Osteocyte (in vitro differentiated cells): ENCODE results near the gene ZNF750. TPM values are rescaled to one million over a fixed set of nuclear protein-coding genes. Genes with fewer than 3 reads are reported as not detected.

Experiments
- DNase-seq: peaks from one replicate; pipeline ENCODE4 v3.0.0; 2021; ENCODE audit warnings: mixed read lengths; ENCODE audit not compliant: unreplicated experiment; ENCODE audit errors: extremely low spot score
- H3K27ac Mint-ChIP-seq: one replicate; pipeline ENCODE4 v1.8.0; 2021; ENCODE audit warnings: mild to moderate bottlenecking, mixed read lengths; ENCODE audit not compliant: unreplicated experiment
- H3K27me3 Mint-ChIP-seq: one replicate; pipeline ENCODE4 v1.8.0; 2021; ENCODE audit warnings: mixed read lengths; ENCODE audit not compliant: unreplicated experiment
- H3K36me3 Mint-ChIP-seq: one replicate; pipeline ENCODE4 v1.8.0; 2021; ENCODE audit warnings: mixed read lengths; ENCODE audit not compliant: unreplicated experiment
- H3K4me1 Mint-ChIP-seq: one replicate; pipeline ENCODE4 v1.8.0; 2021; ENCODE audit warnings: mixed read lengths; ENCODE audit not compliant: unreplicated experiment
- H3K4me3 Mint-ChIP-seq: one replicate; pipeline ENCODE4 v1.8.0; 2021; ENCODE audit warnings: mild to moderate bottlenecking, moderate library complexity, mixed read lengths; ENCODE audit not compliant: unreplicated experiment
- H3K9me3 Mint-ChIP-seq: one replicate; pipeline ENCODE4 v1.8.0; 2021; ENCODE audit warnings: mixed read lengths; ENCODE audit not compliant: unreplicated experiment
- CTCF ChIP-seq: fragments of 200-600 bp; sonication (generic); IDR thresholded peaks from 2 replicates; pipeline ENCODE4 v1.5.0; 2021; ENCODE audit warnings: antibody characterized with exemption, mild to moderate bottlenecking, moderate library complexity
- total RNA-seq: library from RNA; stranded (reverse); gene quantifications from 2 replicates; pipeline ENCODE4 v1.2.1, GENCODE V29; 2021

Gene ZNF750
- total RNA-seq, 1 donor from 2014 or later: not detected

DNA sequence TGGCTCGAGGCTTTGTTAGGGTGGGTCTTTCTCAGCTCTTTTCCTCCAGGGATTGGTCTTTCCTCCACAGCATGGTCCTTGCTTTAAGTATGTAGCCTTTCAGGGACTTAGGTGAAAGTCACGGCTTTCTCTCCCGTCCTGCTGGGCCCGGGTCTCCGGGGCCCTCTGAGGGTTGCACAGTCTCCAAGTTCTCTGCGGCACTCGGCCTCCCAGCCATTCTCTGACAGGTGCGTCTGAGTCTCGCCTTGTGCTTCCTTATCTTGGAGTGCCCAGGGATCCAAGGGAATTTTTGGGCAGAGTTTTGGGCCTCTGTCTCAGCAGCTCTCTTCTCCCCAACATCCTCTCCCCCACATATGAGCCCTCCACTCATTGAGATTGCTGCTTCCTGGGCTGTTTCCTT, 36.6 kb downstream of the ZNF750 start:
- H3K27me3 Mint-ChIP-seq: no peaks in the 10 kb centered on the region
- TF ChIP-seq CTCF: no peak
- H3K36me3 Mint-ChIP-seq: peaks cover 21% of the 10 kb centered on the region
- no peak overlapping the region for H3K4me3 Mint-ChIP-seq
- DNase-seq: no peak
- H3K9me3 Mint-ChIP-seq: no peaks in the 10 kb centered on the region
- peak overlapping the region; percentile 65 for H3K27ac Mint-ChIP-seq
- H3K4me1 Mint-ChIP-seq: peaks cover 11% of the 10 kb centered on the region

DNA sequence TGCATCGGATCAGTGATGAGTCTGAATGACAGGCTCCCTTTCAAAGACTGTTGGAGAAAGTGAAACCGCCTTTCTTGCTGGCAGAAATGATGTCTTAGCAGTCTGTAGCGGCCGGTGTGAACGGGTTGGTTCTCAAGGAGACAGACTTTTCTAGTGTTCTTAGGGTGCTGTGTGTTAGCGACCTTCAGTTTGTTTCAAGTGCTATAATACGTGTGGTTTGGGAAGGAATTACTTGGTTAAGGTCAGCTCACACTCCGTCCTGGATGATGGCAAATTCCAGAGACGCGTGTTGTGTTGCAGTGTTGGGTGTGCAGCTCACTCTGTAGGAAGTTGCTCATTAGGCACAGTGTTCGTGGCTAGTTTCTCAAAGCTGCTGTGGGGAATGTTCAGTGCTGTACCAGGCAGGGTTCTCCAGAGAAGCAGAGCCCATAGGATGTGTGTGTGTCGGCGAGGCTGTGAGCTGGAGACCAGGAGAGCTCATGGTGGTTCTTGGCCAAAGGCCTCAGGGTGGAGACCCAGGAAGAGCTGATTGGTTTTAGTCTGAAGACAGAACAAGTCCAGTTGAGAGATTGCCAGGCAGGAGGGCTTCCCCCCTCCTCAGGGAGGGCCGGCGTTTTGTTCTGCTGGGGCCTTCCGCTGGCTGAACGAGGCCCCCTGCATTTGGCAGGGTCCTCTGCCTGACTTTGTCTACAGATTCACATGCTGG, 37.6 kb downstream of the ZNF750 start:
- no peak overlapping the region for H3K4me3 Mint-ChIP-seq
- peaks cover 11% of the 10 kb centered on the region for H3K4me1 Mint-ChIP-seq
- peak overlapping the region; percentile 36 for H3K27ac Mint-ChIP-seq
- H3K36me3 Mint-ChIP-seq: peaks cover 21% of the 10 kb centered on the region
- no peaks in the 10 kb centered on the region for H3K9me3 Mint-ChIP-seq
- no peak for TF ChIP-seq CTCF
- DNase-seq: no peak
- H3K27me3 Mint-ChIP-seq: no peaks in the 10 kb centered on the region

GRCh38 chr17:82801377-82801970, 38.3 kb downstream of the ZNF750 start:
- DNase-seq: no peak
- peaks cover 20% of the 10 kb centered on the region for H3K36me3 Mint-ChIP-seq
- no peak overlapping the region for H3K27ac Mint-ChIP-seq
- H3K4me1 Mint-ChIP-seq: peaks cover 7% of the 10 kb centered on the region
- no peaks in the 10 kb centered on the region for H3K9me3 Mint-ChIP-seq
- no peak overlapping the region for H3K4me3 Mint-ChIP-seq
- TF ChIP-seq CTCF: no peak
- H3K27me3 Mint-ChIP-seq: no peaks in the 10 kb centered on the region

- TF ChIP-seq CTCF: no peak
- peaks cover 14% of the 10 kb centered on the region for H3K36me3 Mint-ChIP-seq
Observed at GRCh38 chr17:82800885-82801284, 38.9 kb downstream of the ZNF750 start.

GRCh38 chr17:82799591-82799990, 40.2 kb downstream of the ZNF750 start:
- H3K9me3 Mint-ChIP-seq: no peaks in the 10 kb centered on the region
- no peaks in the 10 kb centered on the region for H3K27me3 Mint-ChIP-seq
- DNase-seq: no peak
- peaks cover 7% of the 10 kb centered on the region for H3K4me1 Mint-ChIP-seq
- TF ChIP-seq CTCF: no peak
- H3K4me3 Mint-ChIP-seq: no peak overlapping the region
- no peak overlapping the region for H3K27ac Mint-ChIP-seq
- H3K36me3 Mint-ChIP-seq: peaks cover 14% of the 10 kb centered on the region

More at GRCh38 chr17:82800885-82801284, 38.9 kb downstream of the ZNF750 start:
- Mint-ChIP-seq H3K4me1 (peaks cover 7% of the 10 kb centered on the region), H3K9me3 (no peaks in the 10 kb centered on the region), H3K4me3 (no peak overlapping the region), H3K27ac (no peak overlapping the region), H3K27me3 (no peaks in the 10 kb centered on the region)
- DNase-seq: no peak
